Measurements from ENCODE around the gene CLDN1.

Gene CLDN1

GRCh38 chr3:190338717-190339116 is 16.5 kb upstream of the CLDN1 start:
- H3K27ac ChIP-seq, result no peak overlapping the region
- H4K20me1 ChIP-seq, result no peaks in the 10 kb centered on the region
- peaks cover 0 to 5% (median 0%) of the 10 kb centered on the region in 10 experiments; a peak in 2 of 20 replicates for H3K4me1 ChIP-seq
- no peaks in the 10 kb centered on the region for H3K27me3 ChIP-seq
- no peak overlapping the region for H3K4me3 ChIP-seq
- no peaks in the 10 kb centered on the region for H3K36me3 ChIP-seq
- no peak for TF ChIP-seq Cebpa-rat (IDR thresholded peaks at IDR 0.05)
- peaks cover 0 to 22% (median 9%) of the 10 kb centered on the region in 11 experiments; a peak in 16 of 22 replicates for H3K9me3 ChIP-seq (replicated peaks in 1 of 11)
- H3K4me2 ChIP-seq, result no peak overlapping the region
- H3K9ac ChIP-seq, result no peak overlapping the region

GRCh38 chr3:190337301-190337700 is 15.1 kb upstream of the CLDN1 start:
- TF ChIP-seq Cebpa-rat (IDR thresholded peaks at IDR 0.05), result no peak
- H3K4me3 ChIP-seq, result no peak overlapping the region
- no peaks in the 10 kb centered on the region for H4K20me1 ChIP-seq
- H3K9ac ChIP-seq, result no peak overlapping the region
- no peaks in the 10 kb centered on the region for H3K27me3 ChIP-seq
- H3K9me3 ChIP-seq (replicated peaks in 1 of 11), result peaks cover 0 to 22% (median 9%) of the 10 kb centered on the region in 11 experiments; a peak in 16 of 22 replicates
- no peak overlapping the region for H3K4me2 ChIP-seq
- no peaks in the 10 kb centered on the region for H3K36me3 ChIP-seq
- peaks cover 0 to 5% (median 0%) of the 10 kb centered on the region in 10 experiments; a peak in 2 of 20 replicates for H3K4me1 ChIP-seq
- H3K27ac ChIP-seq, result no peak overlapping the region

DNA sequence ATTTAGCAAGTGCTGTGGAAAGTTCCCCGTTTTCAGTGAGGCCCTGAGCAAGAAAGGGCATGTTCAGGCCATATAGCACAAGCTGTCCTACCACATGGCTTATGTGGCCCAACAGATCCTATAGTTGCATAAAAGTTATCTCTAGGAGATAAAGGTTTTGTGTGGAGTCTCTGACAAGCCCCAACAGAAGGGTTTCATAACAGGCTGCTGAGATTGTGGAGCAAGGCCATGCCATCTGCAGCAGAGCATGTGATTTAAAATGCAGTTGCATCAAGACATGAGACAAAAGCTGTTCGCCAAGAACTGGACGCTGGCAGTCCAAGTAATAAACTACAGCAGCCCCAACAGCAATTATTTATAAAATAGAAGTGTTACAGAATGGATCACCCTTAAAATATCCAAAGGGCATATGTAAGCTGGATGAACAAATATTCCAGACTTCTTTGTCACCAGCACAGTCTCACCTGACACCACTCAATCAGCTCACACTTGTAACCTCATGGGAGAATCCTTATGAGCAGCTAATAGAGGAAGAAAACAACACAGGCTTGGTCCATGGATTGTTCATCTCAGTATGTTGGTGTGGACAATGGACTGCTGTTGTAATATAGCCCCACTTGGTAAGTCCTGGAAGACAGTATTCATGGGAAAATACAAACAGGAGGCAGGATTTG is 14.4 kb upstream of the CLDN1 start:
- Histone ChIP-seq H3K9ac (no peak overlapping the region), H3K27ac (no peak overlapping the region), H3K27me3 (no peaks in the 10 kb centered on the region), H3K4me2 (no peak overlapping the region), H3K9me3 (replicated peaks in 1 of 11) (peaks cover 0 to 16% (median 8%) of the 10 kb centered on the region in 11 experiments; a peak in 16 of 22 replicates), H4K20me1 (no peaks in the 10 kb centered on the region), H3K36me3 (no peaks in the 10 kb centered on the region), H3K4me3 (no peak overlapping the region), H3K4me1 (peaks cover 0 to 5% (median 0%) of the 10 kb centered on the region in 10 experiments; a peak in 2 of 20 replicates)
- no peak for TF ChIP-seq Cebpa-rat (IDR thresholded peaks at IDR 0.05)

GRCh38 chr3:190333961-190334360 is 11.7 kb upstream of the CLDN1 start:
- H3K36me3 ChIP-seq, result no peaks in the 10 kb centered on the region
- H3K9me3 ChIP-seq (replicated peaks in 1 of 11), result no peaks in the 10 kb centered on the region
- no peak for TF ChIP-seq Cebpa-rat (IDR thresholded peaks at IDR 0.05)
- H3K27ac ChIP-seq, result no peak overlapping the region
- no peaks in the 10 kb centered on the region; a peak in 1 of 20 replicates for H3K4me1 ChIP-seq
- H3K9ac ChIP-seq, result no peak overlapping the region
- no peaks in the 10 kb centered on the region for H3K27me3 ChIP-seq
- H3K4me3 ChIP-seq, result no peak overlapping the region
- H4K20me1 ChIP-seq, result no peaks in the 10 kb centered on the region
- H3K4me2 ChIP-seq, result no peak overlapping the region

GRCh38 chr3:190330936-190331734 is 8.9 kb upstream of the CLDN1 start:
- Histone ChIP-seq H3K27ac (no peak overlapping the region), H3K4me2 (no peak overlapping the region), H3K27me3 (no peaks in the 10 kb centered on the region), H4K20me1 (no peaks in the 10 kb centered on the region), H3K4me3 (no peak overlapping the region), H3K9ac (no peak overlapping the region), H3K36me3 (no peaks in the 10 kb centered on the region), H3K4me1 (no peaks in the 10 kb centered on the region), H3K9me3 (replicated peaks in 1 of 11) (no peaks in the 10 kb centered on the region)
- no peak for TF ChIP-seq Cebpa-rat (IDR thresholded peaks at IDR 0.05)

DNA sequence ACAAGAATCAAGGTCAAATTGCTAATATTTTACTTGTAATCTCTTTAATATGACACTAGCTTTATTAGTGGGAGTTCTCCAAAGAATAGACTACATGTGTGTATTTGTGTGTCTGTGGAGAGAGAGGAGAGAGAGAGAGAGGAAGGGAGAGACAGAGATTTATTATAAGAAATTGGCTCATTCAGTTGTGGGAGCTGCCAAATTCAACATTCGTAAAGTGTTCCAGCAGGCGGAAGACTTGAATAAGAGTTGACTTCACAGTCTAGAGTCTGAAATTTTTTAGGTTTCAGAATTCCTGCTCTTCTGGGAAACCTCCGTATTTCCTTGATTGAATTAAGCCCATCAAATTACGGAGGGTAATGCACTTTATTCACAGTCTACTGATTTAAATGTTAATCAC is 4.7 kb upstream of the CLDN1 start:
- H3K4me1 ChIP-seq, result peaks cover 0 to 15% (median 7%) of the 10 kb centered on the region in 10 experiments; a peak in 6 of 20 replicates
- H3K27ac ChIP-seq, result no peak overlapping the region
- TF ChIP-seq Cebpa-rat (IDR thresholded peaks at IDR 0.05), result no peak
- no peaks in the 10 kb centered on the region for H3K27me3 ChIP-seq
- H4K20me1 ChIP-seq, result no peaks in the 10 kb centered on the region
- H3K4me2 ChIP-seq, result no peak overlapping the region
- peaks cover 6 to 10% (median 7%) of the 10 kb centered on the region in 11 experiments; a peak in 21 of 22 replicates for H3K9me3 ChIP-seq (replicated peaks in 1 of 11)
- no peak overlapping the region for H3K9ac ChIP-seq
- H3K4me3 ChIP-seq, result no peak overlapping the region
- H3K36me3 ChIP-seq, result no peaks in the 10 kb centered on the region

GRCh38 chr3:190326361-190326760 is 4.1 kb upstream of the CLDN1 start:
- no peaks in the 10 kb centered on the region for H3K27me3 ChIP-seq
- no peak for TF ChIP-seq Cebpa-rat (IDR thresholded peaks at IDR 0.05)
- H3K4me1 ChIP-seq, result peaks cover 0 to 15% (median 7%) of the 10 kb centered on the region in 10 experiments; a peak in 6 of 20 replicates
- H4K20me1 ChIP-seq, result no peaks in the 10 kb centered on the region
- no peak overlapping the region for H3K27ac ChIP-seq
- H3K9me3 ChIP-seq (replicated peaks in 1 of 11), result peaks cover 8 to 15% (median 10%) of the 10 kb centered on the region in 11 experiments; a peak in 21 of 22 replicates
- H3K9ac ChIP-seq, result no peak overlapping the region
- H3K4me2 ChIP-seq, result no peak overlapping the region
- no peak overlapping the region for H3K4me3 ChIP-seq
- no peaks in the 10 kb centered on the region for H3K36me3 ChIP-seq

- Histone ChIP-seq H3K27ac (no peak overlapping the region), H3K4me1 (peaks cover 0 to 15% (median 7%) of the 10 kb centered on the region in 10 experiments; a peak in 6 of 20 replicates), H3K27me3 (no peaks in the 10 kb centered on the region), H3K9me3 (replicated peaks in 1 of 11) (peaks cover 8 to 15% (median 10%) of the 10 kb centered on the region in 11 experiments; a peak in 21 of 22 replicates), H3K9ac (no peak overlapping the region), H3K4me2 (no peak overlapping the region), H3K36me3 (no peaks in the 10 kb centered on the region), H4K20me1 (no peaks in the 10 kb centered on the region), H3K4me3 (no peak overlapping the region)
- TF ChIP-seq Cebpa-rat (IDR thresholded peaks at IDR 0.05), result no peak
Observed at GRCh38 chr3:190325923-190326322, 3.7 kb upstream of the CLDN1 start.

DNA sequence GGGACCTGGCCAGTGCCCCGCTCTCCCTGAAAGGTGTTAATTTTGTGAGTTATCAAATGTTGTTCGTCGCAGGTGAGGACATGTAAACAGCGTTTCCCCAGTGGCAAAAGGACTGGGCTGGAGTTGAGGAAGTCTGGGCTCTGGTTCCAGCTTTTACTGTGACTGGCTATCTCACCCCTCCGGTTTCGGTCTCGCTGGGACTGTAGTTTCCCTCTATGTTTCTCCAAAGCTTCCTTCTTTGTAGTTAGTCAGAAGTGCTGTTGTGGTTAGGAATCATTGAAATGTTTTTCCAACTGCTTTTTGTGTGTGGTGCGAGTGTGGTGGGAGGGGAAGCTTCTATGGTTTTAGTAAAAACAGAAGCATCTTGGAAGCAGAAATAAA is 990 bp upstream of the CLDN1 start:
- Histone ChIP-seq H3K36me3 (no peaks in the 10 kb centered on the region), H3K4me2 (peak overlapping the region in 4 of 11 experiments; percentile 7 to 22 (median 12); a peak in 3 of 22 replicates), H4K20me1 (no peaks in the 10 kb centered on the region), H3K4me3 (no peak overlapping the region), H3K27me3 (no peaks in the 10 kb centered on the region), H3K27ac (no peak overlapping the region), H3K9me3 (replicated peaks in 1 of 11) (peaks cover 8 to 15% (median 10%) of the 10 kb centered on the region in 11 experiments; a peak in 21 of 22 replicates), H3K9ac (no peak overlapping the region), H3K4me1 (peaks cover 0 to 15% (median 7%) of the 10 kb centered on the region in 10 experiments; a peak in 6 of 20 replicates)
- no peak for TF ChIP-seq Cebpa-rat (IDR thresholded peaks at IDR 0.05)

Data from BLaER1 treated with 17β-estradiol and CSF1 and Interleukin-3, amounts not matched to agents 10 nM and 100 nM (cell line).